ENCODE measurements around the gene MCEE.

Gene MCEE

GRCh38 chr2:71129902-71130151, 202 bp downstream of the MCEE start:
- Histone ChIP-seq H3K27me3 (ENCODE audit: insufficient read depth, poor library complexity, severe bottlenecking) (no peaks in the 10 kb centered on the region), H3K27ac (replicated peaks) (peak overlapping the region; percentile 93), H3K4me3 (replicated peaks; ENCODE audit: insufficient read depth, low read length) (peak overlapping the region; percentile 87)
- no peak for TF ChIP-seq REST (IDR thresholded peaks at IDR 0.05; ENCODE audit: insufficient replicate concordance, low read depth)
- no peak for TF ChIP-seq GABPA (IDR thresholded peaks at IDR 0.05; ENCODE audit: low read depth)
- TF ChIP-seq CTCF (IDR thresholded peaks at IDR 0.05; ENCODE audit: insufficient read depth, low read length) = no peak
- TF ChIP-seq SPI1 (IDR thresholded peaks at IDR 0.05; ENCODE audit: borderline replicate concordance, low read depth) = no peak
- no peak for TF ChIP-seq POLR2AphosphoS5 (IDR thresholded peaks at IDR 0.05; ENCODE audit: low read depth)
- DNase-seq (ENCODE audit: low read depth in 1 of 2, low spot score in 1 of 2) = no peak

- TF ChIP-seq REST (IDR thresholded peaks at IDR 0.05; ENCODE audit: insufficient replicate concordance, low read depth) (no peak), GABPA (IDR thresholded peaks at IDR 0.05; ENCODE audit: low read depth) (no peak), CTCF (IDR thresholded peaks at IDR 0.05; ENCODE audit: insufficient read depth, low read length) (no peak), POLR2AphosphoS5 (IDR thresholded peaks at IDR 0.05; ENCODE audit: low read depth) (no peak), SPI1 (IDR thresholded peaks at IDR 0.05; ENCODE audit: borderline replicate concordance, low read depth) (no peak)
- no peak for DNase-seq (ENCODE audit: low read depth in 1 of 2, low spot score in 1 of 2)
- H3K27ac ChIP-seq (replicated peaks) = peak overlapping the region; percentile 93
- H3K27me3 ChIP-seq (ENCODE audit: insufficient read depth, poor library complexity, severe bottlenecking) = no peaks in the 10 kb centered on the region
- H3K4me3 ChIP-seq (replicated peaks; ENCODE audit: insufficient read depth, low read length) = peak overlapping the region; percentile 87
Measured at GRCh38 chr2:71129114-71129901, 721 bp downstream of the MCEE start.

- Histone ChIP-seq H3K27me3 (ENCODE audit: insufficient read depth, poor library complexity, severe bottlenecking) (no peaks in the 10 kb centered on the region), H3K27ac (replicated peaks) (no peak overlapping the region), H3K4me3 (replicated peaks; ENCODE audit: insufficient read depth, low read length) (no peak overlapping the region)
- no peak for TF ChIP-seq CTCF (IDR thresholded peaks at IDR 0.05; ENCODE audit: insufficient read depth, low read length)
- TF ChIP-seq GABPA (IDR thresholded peaks at IDR 0.05; ENCODE audit: low read depth) = no peak
- no peak for TF ChIP-seq POLR2AphosphoS5 (IDR thresholded peaks at IDR 0.05; ENCODE audit: low read depth)
- no peak for TF ChIP-seq REST (IDR thresholded peaks at IDR 0.05; ENCODE audit: insufficient replicate concordance, low read depth)
- TF ChIP-seq SPI1 (IDR thresholded peaks at IDR 0.05; ENCODE audit: borderline replicate concordance, low read depth) = no peak
- no peak for DNase-seq (ENCODE audit: low read depth in 1 of 2, low spot score in 1 of 2)
Measured at GRCh38 chr2:71126957-71127356, 3.1 kb downstream of the MCEE start.
